Neural progenitor cell (in vitro differentiated cells): Measurements from ENCODE around the gene DSCAML1. TPM values are rescaled to one million over a fixed set of nuclear protein-coding genes. Genes with fewer than 3 reads are reported as not detected.

Experiments used
- DNase-seq: peaks from one replicate; pipeline ENCODE4 v3.0.0-alpha.2; 2016; ENCODE audit warnings: low spot score
- H2AFZ ChIP-seq: fragments of 200-600 bp; sonication (generic); replicated peaks from 2 replicates; pipeline ENCODE4 v1.6.1; 2016; ENCODE audit warnings: antibody characterized with exemption
- H3F3A ChIP-seq: fragments of 200-600 bp; sonication (generic); 2 replicates; pipeline ENCODE4 v1.6.1; 2016; ENCODE audit warnings: antibody characterized with exemption, low read depth
- H3K27ac ChIP-seq: fragments of 200-600 bp; sonication (generic); 2 replicates; pipeline ENCODE4 v1.5.1; 2016; ENCODE audit warnings: mild to moderate bottlenecking
- H3K27me3 ChIP-seq: fragments of 200-600 bp; sonication (generic); 2 replicates; pipeline ENCODE4 v1.6.1; 2016; ENCODE audit warnings: mild to moderate bottlenecking, moderate library complexity
- H3K36me3 ChIP-seq: fragments of 200-600 bp; sonication (generic); 2 replicates; pipeline ENCODE4 v1.5.1; 2016
- H3K4me1 ChIP-seq: fragments of 200-600 bp; sonication (generic); 2 replicates; pipeline ENCODE4 v1.6.1; 2016; ENCODE audit warnings: mixed run types
- H3K4me2 ChIP-seq: fragments of 200-600 bp; sonication (generic); 2 replicates; pipeline ENCODE4 v1.6.1; 2016
- H3K4me3 ChIP-seq: fragments of 200-600 bp; sonication (generic); 2 replicates; pipeline ENCODE4 v1.5.1; 2016
- H3K79me2 ChIP-seq: fragments of 200-600 bp; sonication (generic); 2 replicates; pipeline ENCODE4 v1.6.1; 2016; ENCODE audit warnings: low read depth
- H3K9ac ChIP-seq: fragments of 200-600 bp; sonication (generic); 2 replicates; pipeline ENCODE4 v1.6.1; 2016
- H3K9me3 ChIP-seq: fragments of 200-600 bp; sonication (generic); 2 replicates; pipeline ENCODE4 v1.5.1; 2016; ENCODE audit warnings: low read depth
- H4K20me1 ChIP-seq: fragments of 200-600 bp; sonication (generic); 2 replicates; pipeline ENCODE4 v1.6.1; 2016; ENCODE audit warnings: low read depth
- H3K27ac Mint-ChIP-seq: 3 replicates; pipeline ENCODE4 v1.8.0; 2021; ENCODE audit warnings: mixed read lengths
- H3K27me3 Mint-ChIP-seq: 2 replicates; pipeline ENCODE4 v1.8.0; 2022; ENCODE audit warnings: low read depth, mild to moderate bottlenecking, inconsistent platforms, moderate library complexity, mixed read lengths; ENCODE audit not compliant: insufficient read depth
- H3K36me3 Mint-ChIP-seq: 3 replicates; pipeline ENCODE4 v1.8.0; 2021; ENCODE audit warnings: mixed read lengths
- H3K4me1 Mint-ChIP-seq: 3 replicates; pipeline ENCODE4 v1.8.0; 2021; ENCODE audit warnings: mixed read lengths
- H3K4me3 Mint-ChIP-seq: 3 replicates; pipeline ENCODE4 v1.8.0; 2021; ENCODE audit warnings: mild to moderate bottlenecking, moderate library complexity, mixed read lengths
- H3K9me3 Mint-ChIP-seq: 3 replicates; pipeline ENCODE4 v1.8.0; 2020; ENCODE audit warnings: mixed read lengths
- EZH2 ChIP-seq: fragments of 200-600 bp; sonication (generic); IDR thresholded peaks from 2 replicates; pipeline ENCODE4 v1.6.1; 2017; ENCODE audit warnings: antibody characterized with exemption, mild to moderate bottlenecking, moderate library complexity
- EZH2phosphoT487 ChIP-seq: fragments of 200-600 bp; sonication (generic); IDR thresholded peaks from 2 replicates; pipeline ENCODE4 v1.6.1; 2017; ENCODE audit warnings: antibody characterized with exemption
- total RNA-seq: library from RNA; depleted of rRNA; stranded (reverse); fragments of >200 nt; gene quantifications from 2 replicates; pipeline ENCODE4 v1.2.3, GENCODE V29; 2015; ENCODE audit warnings: low replicate concordance
- TF ChIP-seq, protein P1 (sequence below): fragments of 200-600 bp; sonication (generic); IDR thresholded peaks from 2 replicates; pipeline ENCODE4 v1.5.1; 2017; ENCODE audit warnings: antibody characterized with exemption, mild to moderate bottlenecking

Gene DSCAML1
- total RNA-seq, 1 donor from 2014 or later, result 0.06 TPM

DNA sequence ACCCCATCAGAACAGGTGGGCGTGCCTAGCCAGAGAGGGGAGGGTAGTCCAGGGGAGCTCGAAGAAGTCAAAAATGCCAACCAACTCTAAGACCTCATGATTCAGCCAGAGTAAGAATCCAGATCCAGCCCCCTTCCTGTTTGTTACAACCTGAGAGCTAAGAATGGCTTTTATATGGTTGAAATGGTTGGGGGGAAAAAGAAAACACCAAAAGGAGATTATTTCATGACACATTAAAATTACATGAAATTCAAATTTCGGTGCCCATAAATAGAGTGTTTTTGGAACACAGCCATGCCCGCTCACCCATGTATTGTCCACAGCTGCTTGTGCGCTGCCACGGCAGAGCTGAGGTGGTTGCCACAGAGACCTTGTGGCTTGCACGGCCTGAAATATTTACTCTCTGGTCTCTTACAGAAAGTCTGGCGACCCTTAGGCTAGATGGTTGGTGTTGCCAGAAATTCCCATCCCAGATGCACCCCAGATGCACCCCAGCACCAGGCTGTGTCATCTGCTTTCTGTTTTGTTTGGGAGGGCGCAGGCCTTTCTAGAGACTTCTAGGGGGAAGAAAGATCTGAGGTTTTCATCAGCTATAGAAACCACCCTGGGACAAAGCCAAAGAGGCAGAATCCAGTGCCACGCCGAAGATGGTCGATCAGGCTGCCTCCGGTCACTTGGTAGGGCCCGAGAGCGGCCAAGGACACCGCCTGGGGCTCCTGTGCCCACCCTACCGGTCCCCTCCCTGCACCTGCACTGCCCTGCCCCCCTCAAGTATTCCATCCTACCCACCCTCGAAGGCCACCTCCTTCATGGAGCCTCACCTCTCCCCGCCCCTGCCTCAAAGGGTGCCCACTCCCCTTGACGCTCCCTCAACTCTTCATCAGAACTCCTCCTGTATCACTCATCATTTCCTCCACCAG is 80.2 kb downstream of the DSCAML1 start:
- H3K4me1 ChIP-seq, result peaks cover 46% of the 10 kb centered on the region
- H3K27me3 ChIP-seq, result peaks cover 18% of the 10 kb centered on the region
- no peaks in the 10 kb centered on the region for H3K36me3 Mint-ChIP-seq
- H3K36me3 ChIP-seq, result no peaks in the 10 kb centered on the region
- no peak for DNase-seq
- H3K27ac ChIP-seq, result no peak overlapping the region
- peaks cover 66% of the 10 kb centered on the region for H3K4me1 Mint-ChIP-seq
- TF ChIP-seq, protein P1, sequence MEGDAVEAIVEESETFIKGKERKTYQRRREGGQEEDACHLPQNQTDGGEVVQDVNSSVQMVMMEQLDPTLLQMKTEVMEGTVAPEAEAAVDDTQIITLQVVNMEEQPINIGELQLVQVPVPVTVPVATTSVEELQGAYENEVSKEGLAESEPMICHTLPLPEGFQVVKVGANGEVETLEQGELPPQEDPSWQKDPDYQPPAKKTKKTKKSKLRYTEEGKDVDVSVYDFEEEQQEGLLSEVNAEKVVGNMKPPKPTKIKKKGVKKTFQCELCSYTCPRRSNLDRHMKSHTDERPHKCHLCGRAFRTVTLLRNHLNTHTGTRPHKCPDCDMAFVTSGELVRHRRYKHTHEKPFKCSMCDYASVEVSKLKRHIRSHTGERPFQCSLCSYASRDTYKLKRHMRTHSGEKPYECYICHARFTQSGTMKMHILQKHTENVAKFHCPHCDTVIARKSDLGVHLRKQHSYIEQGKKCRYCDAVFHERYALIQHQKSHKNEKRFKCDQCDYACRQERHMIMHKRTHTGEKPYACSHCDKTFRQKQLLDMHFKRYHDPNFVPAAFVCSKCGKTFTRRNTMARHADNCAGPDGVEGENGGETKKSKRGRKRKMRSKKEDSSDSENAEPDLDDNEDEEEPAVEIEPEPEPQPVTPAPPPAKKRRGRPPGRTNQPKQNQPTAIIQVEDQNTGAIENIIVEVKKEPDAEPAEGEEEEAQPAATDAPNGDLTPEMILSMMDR, result no peak
- TF ChIP-seq EZH2 (no peak), EZH2phosphoT487 (no peak)
- no peak overlapping the region for H3K4me3 ChIP-seq
- H3K9ac ChIP-seq, result no peak overlapping the region
- peaks cover 14% of the 10 kb centered on the region for H3F3A ChIP-seq
- H3K79me2 ChIP-seq, result no peaks in the 10 kb centered on the region
- no peak overlapping the region for H3K27ac Mint-ChIP-seq
- no peaks in the 10 kb centered on the region for H3K9me3 ChIP-seq
- H3K4me3 Mint-ChIP-seq, result no peak overlapping the region
- H2AFZ ChIP-seq, result no peak overlapping the region
- H4K20me1 ChIP-seq, result no peaks in the 10 kb centered on the region
- peaks cover 6% of the 10 kb centered on the region for H3K27me3 Mint-ChIP-seq
- H3K4me2 ChIP-seq, result no peak overlapping the region
- H3K9me3 Mint-ChIP-seq, result no peaks in the 10 kb centered on the region

DNA sequence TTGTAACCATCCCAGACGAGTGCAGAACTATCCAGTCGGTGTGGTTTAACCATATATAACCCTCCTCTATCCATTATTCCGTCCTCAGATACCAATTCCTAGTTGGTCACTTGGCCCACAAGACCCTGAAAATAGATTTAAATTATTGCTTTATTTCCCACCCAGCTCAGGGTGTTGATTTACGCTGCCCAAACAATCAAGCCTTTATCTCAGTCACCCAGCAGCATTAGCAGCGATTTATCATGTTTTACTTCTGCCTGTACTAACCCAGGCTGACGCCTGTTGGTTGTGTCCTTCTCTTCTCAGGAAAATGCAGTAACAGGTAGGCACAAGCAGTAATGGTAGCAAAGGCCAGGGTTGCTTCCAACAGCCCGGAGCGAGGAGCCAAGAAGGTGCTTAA is 81.2 kb downstream of the DSCAML1 start:
- H3K27me3 ChIP-seq, result peaks cover 18% of the 10 kb centered on the region
- Mint-ChIP-seq H3K4me3 (no peak overlapping the region), H3K27ac (no peak overlapping the region), H3K4me1 (peaks cover 68% of the 10 kb centered on the region), H3K9me3 (no peaks in the 10 kb centered on the region), H3K36me3 (no peaks in the 10 kb centered on the region), H3K27me3 (peaks cover 8% of the 10 kb centered on the region)
- no peak overlapping the region for H2AFZ ChIP-seq
- no peak overlapping the region for H3K27ac ChIP-seq
- H3K36me3 ChIP-seq, result no peaks in the 10 kb centered on the region
- TF ChIP-seq EZH2phosphoT487 (no peak), EZH2 (no peak)
- TF ChIP-seq, protein P1, result no peak
- H3K9me3 ChIP-seq, result no peaks in the 10 kb centered on the region
- H3K79me2 ChIP-seq, result no peaks in the 10 kb centered on the region
- H3F3A ChIP-seq, result peaks cover 12% of the 10 kb centered on the region
- no peak for DNase-seq
- peaks cover 49% of the 10 kb centered on the region for H3K4me1 ChIP-seq
- no peak overlapping the region for H3K4me3 ChIP-seq
- no peak overlapping the region for H3K4me2 ChIP-seq
- no peaks in the 10 kb centered on the region for H4K20me1 ChIP-seq
- H3K9ac ChIP-seq, result no peak overlapping the region

DNA sequence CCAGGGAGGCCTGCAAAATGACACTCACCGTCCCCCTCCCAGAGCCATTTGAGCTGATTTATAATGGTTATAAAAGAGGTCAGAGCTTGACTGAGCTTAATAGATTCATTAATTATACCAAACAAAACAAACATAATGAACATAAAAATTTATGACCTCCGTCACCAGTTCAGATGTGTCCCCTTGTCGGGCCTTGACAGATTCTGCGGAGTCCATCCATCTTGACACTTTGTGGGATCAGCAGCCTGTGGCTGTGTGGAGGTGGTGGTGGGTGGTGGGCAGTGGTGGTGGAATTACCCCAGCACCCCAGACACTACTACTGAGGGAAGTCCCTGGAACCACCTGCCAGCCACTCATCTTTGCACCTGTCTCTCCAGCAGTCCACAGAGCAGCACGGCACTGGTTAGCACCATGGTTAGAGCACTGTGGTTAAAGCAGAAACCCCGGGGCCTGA is 83.5 kb downstream of the DSCAML1 start:
- no peaks in the 10 kb centered on the region for H3K79me2 ChIP-seq
- H3K9me3 ChIP-seq, result no peaks in the 10 kb centered on the region
- no peaks in the 10 kb centered on the region for H4K20me1 ChIP-seq
- no peaks in the 10 kb centered on the region for H3K9me3 Mint-ChIP-seq
- no peak overlapping the region for H3K27ac Mint-ChIP-seq
- no peak overlapping the region for H3K27ac ChIP-seq
- H2AFZ ChIP-seq, result no peak overlapping the region
- no peak overlapping the region for H3K4me3 ChIP-seq
- TF ChIP-seq EZH2 (no peak), EZH2phosphoT487 (no peak)
- TF ChIP-seq, protein P1, result no peak
- peaks cover 13% of the 10 kb centered on the region for H3K27me3 Mint-ChIP-seq
- peaks cover 56% of the 10 kb centered on the region for H3K4me1 Mint-ChIP-seq
- H3K4me1 ChIP-seq, result peaks cover 35% of the 10 kb centered on the region
- H3K27me3 ChIP-seq, result peaks cover 7% of the 10 kb centered on the region
- H3K4me3 Mint-ChIP-seq, result no peak overlapping the region
- H3K36me3 Mint-ChIP-seq, result no peaks in the 10 kb centered on the region
- no peak for DNase-seq
- H3F3A ChIP-seq, result no peaks in the 10 kb centered on the region
- no peaks in the 10 kb centered on the region for H3K36me3 ChIP-seq
- no peak overlapping the region for H3K9ac ChIP-seq
- H3K4me2 ChIP-seq, result no peak overlapping the region
